HG03045 (cell line): Measurements from ENCODE around the gene GABBR2.
"Not testable (repeated sequence)": the region's sequence is repeated elsewhere in the genome, so short reads cannot be mapped to it uniquely, and the experiment has no call there.

Experiments
- ATAC-seq: cut with Tn5 transposase; IDR thresholded peaks from one replicate; pipeline ENCODE4 v1.9.1; 2021; ENCODE audit warnings: mild to moderate bottlenecking, moderate library complexity; ENCODE audit not compliant: unreplicated experiment

The GABBR2 gene

DNA sequence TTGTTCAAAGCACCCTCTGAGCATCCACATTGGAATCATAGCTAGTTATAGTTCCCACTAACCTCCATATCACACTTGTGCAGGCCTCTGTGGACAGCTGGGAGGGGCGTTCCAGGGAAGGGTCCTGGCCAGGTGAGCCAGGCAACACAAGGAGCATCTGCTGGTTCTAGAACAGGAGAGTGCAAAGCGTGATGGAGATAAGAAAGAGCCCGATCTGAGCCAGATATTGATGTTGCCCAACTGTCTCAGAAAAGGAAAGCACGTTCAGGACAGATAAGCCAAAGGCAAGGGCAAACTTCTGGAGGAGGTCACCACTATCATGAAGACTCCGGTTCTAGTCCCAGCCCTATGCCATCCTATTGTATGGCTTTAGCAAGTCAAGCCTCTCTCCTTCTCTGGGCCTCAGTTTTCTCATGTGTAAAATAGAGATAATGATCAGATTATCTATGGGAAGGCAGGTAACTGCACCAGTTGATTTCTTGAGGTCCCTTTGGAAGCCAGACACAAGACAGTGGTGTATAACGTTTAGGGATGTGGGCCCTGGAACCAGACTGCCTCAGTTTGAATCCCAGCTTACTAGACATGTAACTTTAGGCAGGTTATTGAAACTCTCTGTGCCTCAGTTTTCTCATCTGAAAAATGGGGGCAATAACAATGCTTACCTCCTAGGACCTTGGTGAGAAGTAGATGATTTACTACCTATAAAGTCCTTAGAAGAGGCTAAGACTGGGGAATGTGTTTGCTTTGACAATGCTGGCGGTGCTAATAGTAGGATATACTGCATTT is 19.8 kb downstream of the GABBR2 start:
- ATAC-seq = no peak

DNA sequence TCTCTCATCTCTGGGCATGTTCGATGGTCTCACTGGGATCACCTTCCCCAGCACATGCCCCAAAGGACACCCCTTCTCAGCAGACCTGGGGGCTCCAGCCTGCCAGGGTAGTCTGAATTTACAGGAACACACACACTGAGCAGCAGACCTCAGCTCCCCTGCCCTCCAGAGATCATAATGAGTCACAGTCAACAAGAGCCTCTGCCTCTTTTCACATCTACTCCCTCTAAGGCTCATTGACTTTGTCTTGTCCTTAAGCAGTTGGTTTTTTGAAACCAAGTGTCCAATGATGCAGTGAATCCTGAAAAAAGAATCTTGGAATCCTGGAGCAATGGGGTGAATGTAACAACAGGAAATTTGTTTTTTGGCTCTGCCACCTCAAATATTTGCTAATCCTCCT is 20.8 kb downstream of the GABBR2 start:
- ATAC-seq = no peak

DNA sequence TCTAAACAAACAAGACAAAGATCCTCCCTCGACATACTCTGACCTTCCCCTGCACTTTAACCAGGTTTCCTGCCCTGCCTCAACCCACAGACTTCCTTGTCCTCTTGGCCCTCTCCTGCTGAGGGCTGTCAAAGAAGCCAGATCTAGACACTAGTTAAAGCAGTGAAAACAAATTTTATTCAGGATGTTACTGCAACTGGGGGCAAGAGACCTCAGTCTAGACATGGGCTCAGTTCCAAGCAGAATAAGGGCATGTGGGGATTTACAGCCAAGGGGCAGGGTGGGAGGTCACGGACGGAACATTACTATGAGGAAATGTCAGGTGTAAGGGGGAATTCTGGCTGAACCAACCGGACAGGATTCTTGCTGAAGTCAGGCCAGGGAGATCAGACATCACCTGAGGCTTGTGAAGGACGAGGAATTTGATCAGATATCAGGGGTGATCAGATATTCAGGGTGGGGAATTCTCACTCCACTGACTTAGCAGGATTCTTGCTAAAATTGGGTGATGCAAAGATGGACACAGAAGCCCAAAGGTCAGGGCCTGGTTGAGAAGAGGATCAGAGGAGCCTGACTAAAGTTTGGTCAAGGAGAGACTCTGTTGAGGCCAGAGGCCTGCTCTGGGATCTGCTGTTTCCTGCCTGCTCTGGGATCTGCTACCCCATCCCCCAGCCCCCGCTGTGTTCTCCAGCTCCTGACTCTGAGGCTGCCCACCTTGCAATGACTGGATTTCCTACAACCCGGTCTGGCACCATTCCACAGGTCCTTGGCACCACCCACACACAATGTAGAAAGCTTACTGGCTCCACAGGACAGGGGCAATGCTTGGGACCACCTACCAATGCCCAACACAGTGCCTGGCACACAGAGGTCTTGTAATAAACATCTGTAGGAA is 21.5 kb downstream of the GABBR2 start:
- no peak for ATAC-seq

DNA sequence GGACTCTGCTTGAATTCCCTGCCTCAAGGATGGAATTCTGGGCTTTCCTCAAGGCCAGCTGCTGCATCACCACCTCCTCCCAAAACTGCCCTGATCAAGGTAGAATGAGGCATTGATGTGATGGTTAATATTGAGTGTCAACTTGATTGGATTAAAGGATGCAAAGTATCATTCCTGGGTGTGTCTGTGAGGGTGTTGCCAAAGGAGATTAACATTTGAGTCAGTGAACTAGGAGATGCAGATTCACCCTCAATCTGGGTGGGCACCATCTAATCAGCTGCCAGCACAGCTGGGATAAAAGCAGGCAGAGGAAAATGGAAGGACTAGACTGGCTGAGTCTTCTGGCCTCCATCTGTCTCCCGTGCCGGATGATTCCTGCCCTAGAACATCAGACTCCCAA is 23.9 kb downstream of the GABBR2 start:
- ATAC-seq = not testable (repeated sequence)

DNA sequence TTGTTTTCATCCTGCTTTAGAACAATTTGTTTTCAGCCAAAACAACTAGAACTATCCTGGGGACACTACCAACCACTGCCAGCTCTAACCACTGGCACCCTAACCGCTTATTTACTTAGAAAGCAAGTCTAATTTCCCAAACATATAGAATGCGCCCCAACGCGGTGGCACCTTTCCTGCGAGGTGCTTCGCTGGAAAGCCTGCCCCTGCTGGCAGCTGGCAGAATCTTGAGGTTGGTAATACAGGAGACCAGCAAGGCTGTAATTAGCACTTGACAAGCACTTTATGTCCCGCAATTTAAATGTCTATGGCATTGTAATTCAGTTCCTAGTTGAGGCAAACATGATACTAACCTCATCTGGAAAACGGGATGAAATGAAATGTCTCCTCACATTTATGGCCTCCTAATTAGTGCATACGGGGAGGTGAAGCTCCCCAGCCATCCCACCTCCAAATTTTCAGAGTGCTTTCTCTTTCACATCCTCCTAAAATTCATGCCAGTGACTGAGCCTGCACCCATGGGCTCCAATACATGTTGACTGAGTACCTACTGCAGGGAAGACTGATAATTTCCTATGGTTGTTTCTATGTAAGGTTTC is 30.4 kb downstream of the GABBR2 start:
- no peak for ATAC-seq

DNA sequence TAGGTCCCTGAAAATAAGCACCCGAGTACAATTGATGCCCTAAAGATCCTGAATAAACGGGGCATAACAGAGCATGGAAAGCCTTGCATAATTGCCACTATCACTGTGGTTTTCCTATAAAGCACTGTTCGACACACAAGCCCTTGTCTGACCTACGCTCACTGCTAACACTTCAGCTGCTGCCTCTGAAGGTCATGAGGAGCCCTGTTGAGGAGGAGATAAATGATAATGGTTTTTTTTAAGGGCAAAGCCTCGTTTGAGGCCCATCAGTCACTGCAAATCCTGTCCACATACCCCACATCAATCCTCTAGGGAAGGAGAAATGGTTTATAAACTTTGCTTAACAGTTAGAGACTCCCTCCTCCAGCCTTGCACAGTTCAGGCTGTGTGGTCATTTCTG is 35.1 kb downstream of the GABBR2 start:
- no peak for ATAC-seq

DNA sequence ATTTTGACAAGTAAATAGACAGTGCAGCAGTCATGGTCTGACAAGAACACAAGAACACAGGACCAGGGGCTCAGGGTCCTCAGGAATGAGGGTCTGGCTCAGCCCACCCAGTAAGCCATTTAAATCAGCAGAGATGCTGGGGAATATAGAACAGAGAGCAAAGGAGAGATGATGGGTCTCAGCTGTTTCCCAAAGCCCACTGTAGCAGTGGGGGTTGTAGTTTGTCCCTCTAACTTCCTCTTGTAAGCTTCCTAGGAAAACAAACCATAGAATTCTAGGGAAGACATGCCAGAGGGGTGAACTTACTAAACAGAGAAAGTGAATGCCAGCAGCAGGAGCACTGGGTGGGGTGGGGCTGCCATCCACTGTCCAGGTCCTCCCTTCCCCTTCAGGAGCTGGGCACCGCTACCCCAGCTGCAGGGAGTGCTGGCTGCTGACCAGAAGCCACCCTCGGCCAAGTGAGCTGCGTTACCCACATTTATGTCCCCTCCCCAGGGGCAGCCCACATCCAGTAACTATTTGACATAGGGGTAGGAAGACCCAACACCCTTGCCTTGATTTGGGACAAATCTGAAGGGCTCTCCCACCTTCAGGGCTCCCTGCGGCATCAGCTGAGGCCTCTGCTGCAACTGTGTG is 41.6 kb downstream of the GABBR2 start:
- ATAC-seq = no peak

DNA sequence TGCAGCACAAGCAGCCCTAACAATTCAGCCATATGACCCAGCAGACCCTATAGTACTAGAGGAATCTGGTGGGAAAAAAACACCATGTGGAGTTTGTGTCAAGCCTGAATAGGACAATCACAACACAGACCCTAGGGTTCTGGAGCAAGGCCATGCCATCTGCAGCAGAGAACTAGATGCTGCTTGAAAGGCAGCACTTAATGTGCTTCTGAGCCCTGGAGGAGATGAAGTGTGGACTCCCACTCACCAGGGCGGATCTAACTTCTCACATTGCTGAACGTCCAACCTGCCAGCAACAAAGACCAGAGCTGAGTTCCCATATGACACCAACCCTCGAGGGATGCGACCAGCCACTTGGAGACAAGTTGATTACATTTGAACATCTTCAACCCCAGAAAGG is 43.2 kb downstream of the GABBR2 start:
- no peak for ATAC-seq

DNA sequence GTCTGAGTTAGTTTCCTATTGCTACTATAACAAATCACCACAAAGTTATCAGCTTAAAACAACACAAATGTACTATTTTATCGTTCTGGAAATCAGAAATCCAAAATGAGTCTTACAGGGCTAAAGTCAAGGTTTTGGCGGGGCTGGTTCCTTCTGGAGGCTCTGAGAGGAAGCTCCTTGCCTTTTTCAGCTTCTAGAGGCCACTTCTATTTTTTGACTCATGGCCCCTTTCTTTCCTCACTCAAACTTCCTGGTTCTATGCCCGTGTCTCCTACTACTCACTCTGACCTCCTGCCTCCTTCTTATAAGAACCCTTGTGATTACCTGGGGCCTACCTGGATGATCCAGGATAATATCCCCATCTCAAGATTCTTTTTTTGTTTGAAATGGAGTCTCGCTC is 48.2 kb downstream of the GABBR2 start:
- no peak for ATAC-seq

DNA sequence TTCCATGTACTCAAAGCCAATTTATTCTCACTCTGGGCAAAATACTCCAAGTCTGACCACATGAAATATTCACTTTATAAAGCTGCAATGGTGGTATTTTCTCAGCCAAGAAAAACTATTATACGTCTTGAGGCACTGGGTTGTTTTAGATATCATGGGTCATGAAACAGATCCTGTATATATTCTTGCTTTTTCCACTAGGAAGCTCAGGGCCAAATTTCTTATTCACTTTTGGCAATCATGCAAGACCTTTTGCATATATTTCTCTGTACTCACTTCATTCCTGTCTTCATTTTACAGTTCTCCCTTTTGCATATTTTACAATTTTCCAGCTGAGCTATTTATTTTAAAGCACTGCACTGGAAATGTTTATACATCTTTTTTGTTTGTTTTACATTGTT is 49.8 kb downstream of the GABBR2 start:
- no peak for ATAC-seq

DNA sequence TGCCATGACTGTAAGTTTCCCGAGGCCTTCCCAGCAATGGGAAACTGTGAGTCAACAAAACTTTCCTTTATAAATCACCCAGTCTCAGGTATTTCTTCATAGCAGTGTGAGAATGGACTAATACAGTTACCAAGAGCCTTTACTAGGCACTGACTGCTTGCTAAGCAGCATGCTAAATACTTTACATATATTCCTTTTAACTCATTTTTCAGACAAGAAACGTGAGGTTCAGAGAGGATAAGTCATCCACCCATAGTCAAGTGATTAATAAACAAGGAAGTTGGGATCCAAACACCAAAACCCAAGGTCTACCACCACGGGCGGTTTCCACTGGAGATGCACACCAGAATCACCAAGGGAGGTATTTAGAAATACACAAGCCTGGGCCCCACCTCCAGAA is 50.8 kb downstream of the GABBR2 start:
- ATAC-seq = no peak

DNA sequence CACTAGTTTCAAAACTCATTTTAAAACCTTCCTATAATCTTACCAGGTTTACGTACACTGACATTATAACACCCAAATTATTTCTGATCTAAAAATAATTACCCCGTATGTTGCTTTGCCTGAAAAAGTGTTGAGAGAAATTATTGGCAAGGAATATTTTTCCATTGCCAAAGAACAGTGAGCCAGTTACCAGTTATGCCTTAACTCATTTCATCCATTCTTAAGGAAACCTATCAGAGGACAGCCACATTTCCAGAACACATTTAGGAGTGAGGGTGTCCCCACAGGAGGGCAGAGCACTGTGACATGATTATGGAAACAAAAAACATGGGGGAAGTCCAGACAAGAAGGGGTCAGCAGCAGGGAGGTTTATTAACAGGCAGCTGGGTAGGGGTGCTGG is 52.2 kb downstream of the GABBR2 start:
- ATAC-seq = no peak

DNA sequence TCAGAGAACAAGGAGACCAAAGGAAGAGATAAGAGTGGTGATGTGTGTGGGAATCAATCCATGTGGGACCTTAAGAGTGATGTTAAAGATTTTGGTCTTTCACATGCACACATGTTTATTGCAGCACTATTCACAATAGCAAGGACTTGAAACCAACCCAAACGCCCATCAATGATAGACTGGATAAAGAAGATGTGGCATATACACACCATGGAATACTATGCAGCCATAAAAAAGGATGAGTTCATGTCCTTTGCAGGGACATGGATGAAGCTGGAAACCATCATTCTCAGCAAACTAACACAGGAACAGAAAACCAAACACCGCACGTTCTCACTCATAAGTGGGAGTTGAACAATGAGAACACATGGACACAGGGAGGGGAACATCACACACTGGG is 53.3 kb downstream of the GABBR2 start:
- not testable (repeated sequence) for ATAC-seq

DNA sequence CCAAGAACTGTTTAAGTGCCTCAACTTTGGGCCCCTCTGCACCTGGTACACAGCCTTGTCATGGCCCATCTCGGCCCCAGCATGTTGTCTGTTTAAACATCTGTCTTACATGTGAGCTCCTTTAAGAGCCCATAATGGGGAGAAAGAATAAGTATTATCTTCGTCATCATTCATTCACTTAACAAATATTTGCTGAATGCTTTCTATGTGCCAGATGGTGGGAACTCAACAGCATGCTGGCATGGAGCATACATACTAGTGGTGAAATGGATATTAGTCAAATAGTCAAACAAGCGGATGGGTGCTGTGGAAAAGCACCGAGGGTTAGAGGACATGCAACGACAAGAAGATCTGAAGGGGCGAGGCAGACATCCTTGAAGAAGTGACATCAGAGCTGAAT is 54.5 kb downstream of the GABBR2 start:
- no peak for ATAC-seq

DNA sequence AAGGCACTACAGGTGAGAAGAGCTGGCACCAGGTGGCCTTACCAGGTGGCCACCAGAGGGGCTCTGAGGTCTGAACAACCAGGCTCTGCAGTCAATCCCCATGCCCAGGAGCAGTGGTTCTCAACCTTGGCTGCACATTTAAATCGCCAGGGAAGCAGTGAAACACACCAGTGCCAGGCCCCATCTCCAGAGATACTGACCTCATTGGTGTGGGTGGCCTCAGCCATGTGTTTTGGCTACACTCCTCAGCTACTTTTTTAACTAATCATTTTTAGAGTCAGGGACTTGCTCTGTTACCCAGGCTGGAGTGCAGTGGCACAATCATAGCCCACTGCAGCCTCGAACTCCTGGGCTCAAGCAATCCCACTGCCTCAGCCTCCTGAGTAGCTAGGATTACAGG is 56.0 kb downstream of the GABBR2 start:
- ATAC-seq = no peak

DNA sequence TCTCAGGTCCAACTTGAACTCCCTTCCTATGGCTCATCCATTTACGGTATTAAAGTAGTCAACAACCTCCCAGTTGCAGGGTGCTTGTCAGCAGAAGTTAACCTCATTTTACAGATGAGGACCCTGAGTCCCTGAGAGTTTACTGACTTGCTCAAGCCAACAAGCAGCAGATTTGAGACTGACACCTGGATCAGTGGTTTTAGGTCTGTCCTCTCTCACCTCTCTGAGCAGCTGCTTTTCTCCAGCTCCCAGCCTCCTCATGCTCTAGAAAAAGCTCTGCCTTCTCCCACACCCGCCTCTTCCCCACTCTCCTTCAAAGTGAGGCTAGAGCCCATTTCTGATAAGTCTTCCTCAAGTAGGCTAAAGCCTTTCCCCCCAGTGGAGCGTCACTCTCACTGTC is 56.4 kb downstream of the GABBR2 start:
- no peak for ATAC-seq

DNA sequence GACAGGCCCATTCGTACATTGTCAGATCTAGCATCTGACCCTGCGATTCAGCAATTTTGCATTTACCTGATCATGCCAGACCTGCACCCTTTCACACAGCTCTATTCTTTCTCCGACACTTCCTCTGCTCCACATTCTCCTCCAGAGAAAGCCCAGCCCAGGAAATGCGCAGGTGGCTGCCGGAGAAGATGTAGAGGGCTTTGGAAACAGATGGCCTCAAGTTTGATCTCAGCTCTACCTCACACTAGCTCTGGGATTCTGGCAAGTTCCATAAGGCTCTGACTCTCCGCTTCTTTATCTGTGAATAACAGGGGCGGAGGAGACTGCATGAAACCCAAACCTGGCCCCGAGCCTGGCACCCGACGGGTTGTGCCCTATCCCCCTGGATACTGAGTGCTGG is 61.5 kb downstream of the GABBR2 start:
- ATAC-seq = no peak

DNA sequence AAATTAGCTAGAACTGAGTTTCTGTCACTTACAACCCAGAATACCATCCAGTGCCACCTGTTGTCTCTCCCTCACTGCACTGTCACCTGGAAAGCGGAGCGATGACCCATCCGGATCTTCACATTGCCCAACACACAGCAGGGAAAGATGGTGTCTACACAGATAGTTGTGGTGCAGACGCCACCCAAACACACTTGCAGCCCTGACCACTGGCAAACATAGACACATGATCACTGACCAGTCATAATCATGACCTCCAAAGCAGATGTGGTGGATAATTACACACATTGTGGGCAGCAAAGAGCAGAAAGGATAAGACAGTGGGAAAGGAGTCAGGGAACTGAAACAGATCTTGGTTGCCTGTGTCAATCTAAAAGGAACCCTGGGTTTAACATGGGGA is 64.7 kb downstream of the GABBR2 start:
- ATAC-seq = no peak

DNA sequence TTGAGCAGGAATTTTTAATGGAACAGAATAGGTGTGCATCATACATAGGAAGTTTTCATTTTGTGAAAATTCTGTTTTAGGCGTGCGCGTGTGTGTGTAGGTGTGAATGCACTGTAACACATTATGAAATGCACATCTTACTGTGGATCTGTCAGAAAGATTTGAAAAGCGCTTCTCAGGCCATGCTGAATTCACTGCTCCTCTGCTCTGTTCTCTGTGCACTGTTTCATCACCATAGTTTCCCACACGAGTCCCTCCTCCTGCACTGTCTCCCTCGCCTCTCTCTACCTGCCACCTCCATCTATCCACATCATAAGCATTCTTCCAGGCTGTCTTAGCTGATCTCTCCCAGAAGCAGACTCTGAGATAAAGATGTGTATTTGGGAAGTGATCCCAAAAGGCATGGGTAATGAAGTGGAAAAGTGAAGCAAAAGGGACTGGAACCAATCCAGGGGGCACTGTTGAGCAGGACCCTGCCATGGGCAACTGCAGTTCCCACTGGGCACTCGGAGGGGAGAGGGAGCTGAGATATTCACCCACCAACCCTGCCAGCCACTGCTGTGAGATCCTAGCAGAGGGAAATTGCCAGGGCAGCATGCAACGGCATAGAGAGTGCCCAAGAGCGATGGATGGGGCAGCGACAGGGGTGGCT is 65.9 kb downstream of the GABBR2 start:
- ATAC-seq = no peak

DNA sequence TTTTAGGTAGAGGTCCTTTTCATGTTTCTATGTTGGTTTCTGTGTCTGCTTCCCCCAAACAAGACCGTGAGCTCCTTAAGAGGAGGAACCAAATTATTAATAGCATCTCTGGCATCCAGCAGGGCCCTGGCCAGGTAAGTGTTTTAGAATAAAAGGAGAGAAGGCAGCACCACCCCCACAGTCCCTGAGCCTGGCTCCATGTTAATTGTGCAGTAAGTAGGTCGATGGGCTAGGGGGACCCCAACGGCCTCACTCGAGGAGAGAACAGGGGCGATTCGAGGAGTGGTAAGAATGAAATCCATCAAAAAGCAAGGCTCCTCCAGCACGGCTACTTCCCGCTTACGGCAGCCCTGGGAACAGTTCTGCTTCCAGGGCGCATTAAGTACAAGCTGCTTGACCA is 67.0 kb downstream of the GABBR2 start:
- no peak for ATAC-seq

DNA sequence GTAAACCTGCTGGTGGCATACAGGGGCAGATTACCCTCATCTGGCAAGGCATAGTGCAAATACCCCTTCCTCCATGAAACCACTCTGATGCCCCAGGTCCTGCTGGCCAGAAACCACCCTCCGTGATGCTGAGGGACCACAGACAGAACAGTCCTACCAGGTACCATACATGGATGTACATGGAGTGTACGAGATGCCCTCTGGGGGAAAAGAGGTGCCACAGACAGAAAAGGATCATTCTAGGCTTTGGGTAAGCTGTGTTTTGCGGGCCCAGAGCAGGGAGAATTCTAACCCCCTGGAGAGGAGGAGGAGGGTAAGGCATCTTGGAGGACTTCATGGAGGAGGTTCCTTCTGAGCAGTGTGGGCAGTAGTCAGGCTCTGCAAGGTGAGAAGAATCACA is 68.3 kb downstream of the GABBR2 start:
- no peak for ATAC-seq
